Nephron (organoid): ENCODE results near the gene TEX261.

Experiments
- H3K27ac Mint-ChIP-seq, 3 experiments: 2 replicates each; pipeline ENCODE4 v1.8.0; 2020; ENCODE audit warnings: mixed read lengths in 3 of 3, mild to moderate bottlenecking in 2 of 3, moderate library complexity in 1 of 3
- H3K27me3 Mint-ChIP-seq: 2 replicates; pipeline ENCODE4 v1.8.0; 2021; ENCODE audit warnings: low read depth, mild to moderate bottlenecking, moderate library complexity, mixed read lengths
- H3K36me3 Mint-ChIP-seq: 2 replicates; pipeline ENCODE4 v1.8.0; 2020; ENCODE audit warnings: low read depth, mixed read lengths
- H3K4me1 Mint-ChIP-seq: 2 replicates; pipeline ENCODE4 v1.8.0; 2020; ENCODE audit warnings: mixed read lengths
- H3K4me3 Mint-ChIP-seq, 3 experiments: 2 replicates each; pipeline ENCODE4 v1.8.0; 2020; ENCODE audit warnings: mild to moderate bottlenecking in 3 of 3, mixed read lengths in 3 of 3, moderate library complexity in 2 of 3
- H3K9me3 Mint-ChIP-seq: 2 replicates; pipeline ENCODE4 v1.8.0; 2020; ENCODE audit warnings: mixed read lengths
- TF ChIP-seq, protein P1 (sequence below), 3 experiments: fragments of 200-600 bp; sonication (generic); IDR thresholded peaks; one replicate each; pipeline ENCODE4 v1.5.0; 2021; ENCODE audit warnings: antibody characterized with exemption in 3 of 3; ENCODE audit not compliant: unreplicated experiment in 3 of 3

Gene TEX261

DNA sequence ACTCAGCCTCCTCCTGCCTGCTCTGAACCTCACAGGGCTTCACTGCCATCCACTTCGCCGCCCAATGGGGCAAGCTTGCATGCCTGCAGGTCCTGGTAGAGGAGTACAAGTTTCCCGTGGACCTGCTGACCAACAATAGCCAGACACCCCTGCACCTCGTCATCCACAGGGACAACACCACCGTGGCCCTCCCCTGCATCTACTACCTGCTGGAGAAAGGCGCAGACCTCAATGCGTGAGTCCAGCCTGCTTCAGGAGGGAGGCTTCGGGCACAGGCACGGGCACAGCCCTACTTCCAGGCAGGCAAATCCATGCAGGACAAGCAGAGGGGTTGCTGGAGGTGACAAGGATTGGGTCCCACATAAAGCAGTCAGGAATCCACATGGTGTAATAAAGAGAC, 15.0 kb downstream of the TEX261 start:
- peaks cover 5% of the 10 kb centered on the region for H3K27me3 Mint-ChIP-seq
- H3K27ac Mint-ChIP-seq: no peak overlapping the region
- peaks cover 16% of the 10 kb centered on the region for H3K4me1 Mint-ChIP-seq

DNA sequence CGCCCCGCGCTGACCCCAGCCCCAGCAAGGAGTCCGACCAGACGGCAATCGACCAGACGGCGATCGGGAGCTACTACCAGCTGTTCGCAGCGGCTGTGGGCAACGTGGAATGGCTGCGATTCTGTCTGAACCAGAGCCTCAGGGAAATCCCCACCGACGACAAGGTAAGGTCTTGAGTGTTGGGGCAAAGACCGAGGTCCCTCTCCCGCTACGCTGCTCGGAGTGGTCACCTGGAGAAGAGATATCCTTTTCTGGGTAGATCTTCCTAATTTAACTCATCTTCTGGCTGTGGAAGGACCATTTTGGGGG, 15.5 kb downstream of the TEX261 start:
- peaks cover 10% of the 10 kb centered on the region for H3K36me3 Mint-ChIP-seq
- no peak overlapping the region for H3K27ac Mint-ChIP-seq
- H3K9me3 Mint-ChIP-seq: no peaks in the 10 kb centered on the region
- TF ChIP-seq, protein P1, sequence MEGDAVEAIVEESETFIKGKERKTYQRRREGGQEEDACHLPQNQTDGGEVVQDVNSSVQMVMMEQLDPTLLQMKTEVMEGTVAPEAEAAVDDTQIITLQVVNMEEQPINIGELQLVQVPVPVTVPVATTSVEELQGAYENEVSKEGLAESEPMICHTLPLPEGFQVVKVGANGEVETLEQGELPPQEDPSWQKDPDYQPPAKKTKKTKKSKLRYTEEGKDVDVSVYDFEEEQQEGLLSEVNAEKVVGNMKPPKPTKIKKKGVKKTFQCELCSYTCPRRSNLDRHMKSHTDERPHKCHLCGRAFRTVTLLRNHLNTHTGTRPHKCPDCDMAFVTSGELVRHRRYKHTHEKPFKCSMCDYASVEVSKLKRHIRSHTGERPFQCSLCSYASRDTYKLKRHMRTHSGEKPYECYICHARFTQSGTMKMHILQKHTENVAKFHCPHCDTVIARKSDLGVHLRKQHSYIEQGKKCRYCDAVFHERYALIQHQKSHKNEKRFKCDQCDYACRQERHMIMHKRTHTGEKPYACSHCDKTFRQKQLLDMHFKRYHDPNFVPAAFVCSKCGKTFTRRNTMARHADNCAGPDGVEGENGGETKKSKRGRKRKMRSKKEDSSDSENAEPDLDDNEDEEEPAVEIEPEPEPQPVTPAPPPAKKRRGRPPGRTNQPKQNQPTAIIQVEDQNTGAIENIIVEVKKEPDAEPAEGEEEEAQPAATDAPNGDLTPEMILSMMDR (IDR thresholded peaks at IDR 0.05; ENCODE audit: unreplicated experiment in 3 of 3): no peak
- peak overlapping the region; percentile 64 to 76 (median 67) for H3K4me3 Mint-ChIP-seq
- H3K27me3 Mint-ChIP-seq: peaks cover 5% of the 10 kb centered on the region
- H3K4me1 Mint-ChIP-seq: peaks cover 16% of the 10 kb centered on the region

More for the DNA sequence above, 15.0 kb downstream of the TEX261 start:
- H3K36me3 Mint-ChIP-seq: peaks cover 10% of the 10 kb centered on the region
- TF ChIP-seq, protein P1 (IDR thresholded peaks at IDR 0.05; ENCODE audit: unreplicated experiment in 3 of 3): no peak
- no peaks in the 10 kb centered on the region for H3K9me3 Mint-ChIP-seq
- peak overlapping the region; percentile 64 to 76 (median 67) for H3K4me3 Mint-ChIP-seq

DNA sequence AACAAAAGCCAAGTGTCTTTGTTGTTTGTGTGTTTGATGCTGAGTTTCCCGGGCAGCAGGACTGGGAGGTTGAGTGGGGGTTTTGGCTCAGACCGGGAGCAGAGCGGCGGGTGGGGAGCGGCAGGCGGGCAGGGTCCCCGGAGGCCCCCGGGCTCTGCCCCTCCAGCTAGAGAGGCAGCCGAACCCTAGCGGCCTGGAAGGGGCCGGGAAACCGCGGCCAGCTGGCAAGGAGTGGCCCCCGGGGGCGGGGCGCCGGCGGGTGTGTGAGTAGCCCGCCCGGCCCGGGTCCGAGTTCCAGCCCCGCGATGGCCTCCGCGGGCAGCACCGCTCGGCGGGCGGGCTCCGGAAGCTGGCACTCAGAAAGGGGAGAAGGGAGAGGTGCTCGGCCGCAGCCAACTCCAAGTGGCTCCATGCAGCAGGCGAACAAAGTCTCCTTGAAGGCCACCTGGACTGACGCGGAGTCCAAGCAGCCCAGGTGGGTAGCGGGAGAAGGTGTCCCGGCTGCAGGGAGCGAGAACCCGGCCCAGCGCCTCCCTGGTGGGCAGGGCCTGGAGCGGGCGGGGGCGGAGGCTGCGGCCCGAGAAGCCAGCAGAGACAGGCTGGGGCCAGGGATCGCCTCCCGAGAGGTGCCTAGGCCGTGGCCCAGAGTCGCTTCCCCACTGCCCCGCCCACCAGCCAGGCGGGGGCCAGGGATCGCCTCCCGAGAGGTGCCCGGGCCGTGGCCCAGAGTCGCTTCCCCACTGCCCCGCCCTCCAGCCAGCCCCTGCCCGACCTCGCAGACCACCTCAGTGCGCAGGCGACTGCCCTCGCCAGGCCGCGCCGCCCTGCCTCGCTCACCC, 16.1 kb downstream of the TEX261 start, which contains the start of gene ANKRD53:
Gene ANKRD53 (plus strand): TSS at position 290 of the 839 bp plus-strand sequence. CDS start 16 bp downstream, at position 306.
- H3K36me3 Mint-ChIP-seq: peaks cover 5% of the 10 kb centered on the region
- H3K27me3 Mint-ChIP-seq: peaks cover 5% of the 10 kb centered on the region
- TF ChIP-seq, protein P1 (IDR thresholded peaks at IDR 0.05; ENCODE audit: unreplicated experiment in 3 of 3): no peak
- H3K9me3 Mint-ChIP-seq: no peaks in the 10 kb centered on the region
- peaks cover 16% of the 10 kb centered on the region for H3K4me1 Mint-ChIP-seq
- H3K4me3 Mint-ChIP-seq: peak within 1 kb of the TSS; percentile 83 to 93 (median 90)
- peak within 1 kb of the TSS; percentile 72 to 87 (median 81) for H3K27ac Mint-ChIP-seq

DNA sequence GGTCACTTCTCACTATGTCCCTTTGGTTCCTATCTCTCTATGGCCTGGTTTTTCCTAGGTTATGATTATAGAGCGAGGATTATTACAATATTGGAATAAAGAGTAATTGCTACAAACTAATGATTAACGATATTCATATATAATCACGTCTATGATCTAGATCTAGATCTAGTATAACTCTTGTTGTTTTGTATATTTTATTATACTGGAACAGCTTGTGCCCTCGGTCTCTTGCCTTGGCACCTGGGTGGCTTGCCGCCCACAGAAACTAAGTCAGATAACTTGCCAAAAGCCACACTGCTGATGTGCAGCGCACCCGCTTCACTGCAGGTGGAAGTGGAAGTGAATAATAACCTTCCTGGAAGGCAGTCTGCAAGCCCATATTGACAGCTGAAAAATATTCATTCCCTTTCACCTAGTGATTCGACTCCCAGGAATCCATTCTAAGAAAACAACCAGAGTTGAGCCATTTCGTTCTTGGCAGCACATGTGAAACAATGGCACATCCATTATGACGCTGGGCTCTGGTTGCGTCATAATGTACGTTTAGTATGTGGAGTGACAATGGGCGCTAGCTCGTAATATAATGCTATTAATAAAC, 17.0 kb downstream of the TEX261 start:
- H3K4me1 Mint-ChIP-seq: peaks cover 16% of the 10 kb centered on the region
- TF ChIP-seq, protein P1 (IDR thresholded peaks at IDR 0.05; ENCODE audit: unreplicated experiment in 3 of 3): no peak
- H3K27me3 Mint-ChIP-seq: peaks cover 6% of the 10 kb centered on the region
- peaks cover 4% of the 10 kb centered on the region for H3K36me3 Mint-ChIP-seq
- no peaks in the 10 kb centered on the region for H3K9me3 Mint-ChIP-seq
- peak overlapping the region; percentile 83 to 93 (median 90) for H3K4me3 Mint-ChIP-seq
- peak overlapping the region; percentile 72 to 87 (median 81) for H3K27ac Mint-ChIP-seq

DNA sequence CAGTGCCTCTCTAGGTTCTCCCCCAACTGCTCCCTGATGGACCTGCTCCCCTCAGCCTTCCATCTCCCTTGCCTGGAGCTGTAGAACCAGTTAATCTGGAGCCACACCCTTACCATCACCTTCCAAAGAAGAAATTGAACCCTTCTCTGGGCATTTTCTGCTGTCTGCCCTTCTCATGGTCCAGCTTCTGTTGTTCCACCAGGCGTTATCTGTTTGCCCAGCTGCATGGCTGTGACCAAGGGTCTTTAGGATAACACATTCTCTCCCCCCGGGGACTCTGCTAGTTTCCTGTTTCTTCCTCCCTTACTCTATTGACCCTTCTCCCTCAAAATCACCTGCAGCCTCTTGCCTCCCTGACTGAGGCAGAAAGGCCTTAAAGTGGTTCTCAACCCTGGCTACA, 19.4 kb downstream of the TEX261 start:
- H3K27me3 Mint-ChIP-seq: peaks cover 18% of the 10 kb centered on the region
- TF ChIP-seq, protein P1 (IDR thresholded peaks at IDR 0.05; ENCODE audit: unreplicated experiment in 3 of 3): no peak
- H3K27ac Mint-ChIP-seq: no peak overlapping the region
- no peaks in the 10 kb centered on the region for H3K36me3 Mint-ChIP-seq
- no peaks in the 10 kb centered on the region for H3K9me3 Mint-ChIP-seq
- no peak overlapping the region for H3K4me3 Mint-ChIP-seq
- H3K4me1 Mint-ChIP-seq: peaks cover 16% of the 10 kb centered on the region
